ENCODE data around the gene WWOX. TPM values are rescaled to one million over a fixed set of nuclear protein-coding genes. Genes with fewer than 3 reads are reported as not detected.
A peak's percentile ranks its signal among the peaks of the same experiment; 100 is the strongest.

The WWOX gene
- total and polyA plus RNA-seq, 10 donors = 5.9 to 90.3 (median 26.4) TPM

DNA sequence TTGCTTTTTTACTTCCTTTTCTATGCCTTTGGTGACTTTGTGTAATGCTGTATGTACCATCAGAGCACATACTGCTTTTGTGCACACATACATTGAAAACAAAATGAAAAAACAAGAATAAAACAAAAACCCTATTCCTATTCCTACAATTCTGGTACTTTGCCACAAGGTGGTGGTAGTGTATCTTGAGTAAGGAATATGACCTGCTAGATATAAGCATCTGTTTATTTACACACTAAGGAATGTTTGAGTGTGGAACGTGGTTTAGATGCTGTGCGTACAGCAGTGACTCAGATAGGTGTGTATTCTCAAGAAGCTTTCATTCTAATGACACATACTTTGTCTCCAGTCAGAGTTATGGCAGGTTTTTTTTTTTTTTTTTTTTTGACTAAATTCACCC, 606.2 kb downstream of the WWOX start:
- H3K4me3 ChIP-seq = no peak overlapping the region
- no peak overlapping the region for H3K27ac ChIP-seq
- DNase-seq = no peak
- no peaks in the 10 kb centered on the region for H3K27me3 ChIP-seq (replicated peaks in 1 of 7)
- WGBS, 5 donors = 50 to 68% (median 67%) methylated on average over 2 of the region's 2 CpGs
- H3K9me3 ChIP-seq = peaks cover 0 to 13% (median 12%) of the 10 kb centered on the region in 8 donors
- TF ChIP-seq, protein P1, sequence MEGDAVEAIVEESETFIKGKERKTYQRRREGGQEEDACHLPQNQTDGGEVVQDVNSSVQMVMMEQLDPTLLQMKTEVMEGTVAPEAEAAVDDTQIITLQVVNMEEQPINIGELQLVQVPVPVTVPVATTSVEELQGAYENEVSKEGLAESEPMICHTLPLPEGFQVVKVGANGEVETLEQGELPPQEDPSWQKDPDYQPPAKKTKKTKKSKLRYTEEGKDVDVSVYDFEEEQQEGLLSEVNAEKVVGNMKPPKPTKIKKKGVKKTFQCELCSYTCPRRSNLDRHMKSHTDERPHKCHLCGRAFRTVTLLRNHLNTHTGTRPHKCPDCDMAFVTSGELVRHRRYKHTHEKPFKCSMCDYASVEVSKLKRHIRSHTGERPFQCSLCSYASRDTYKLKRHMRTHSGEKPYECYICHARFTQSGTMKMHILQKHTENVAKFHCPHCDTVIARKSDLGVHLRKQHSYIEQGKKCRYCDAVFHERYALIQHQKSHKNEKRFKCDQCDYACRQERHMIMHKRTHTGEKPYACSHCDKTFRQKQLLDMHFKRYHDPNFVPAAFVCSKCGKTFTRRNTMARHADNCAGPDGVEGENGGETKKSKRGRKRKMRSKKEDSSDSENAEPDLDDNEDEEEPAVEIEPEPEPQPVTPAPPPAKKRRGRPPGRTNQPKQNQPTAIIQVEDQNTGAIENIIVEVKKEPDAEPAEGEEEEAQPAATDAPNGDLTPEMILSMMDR (IDR thresholded peaks at IDR 0.05 in 8 of 11, conservative IDR thresholded peaks at IDR 0.05 in 3 of 11) = peak in 8 of 11 experiments; percentile 30 to 65 (median 56)
- no peak for TF ChIP-seq POLR2A (IDR thresholded peaks at IDR 0.05)
- H3K36me3 ChIP-seq = no peaks in the 10 kb centered on the region
- intact Hi-C loops (cut with DNase I; ENCODE audit: low total_unique reads) = no loop called here
- H3K4me1 ChIP-seq = no peaks in the 10 kb centered on the region

DNA sequence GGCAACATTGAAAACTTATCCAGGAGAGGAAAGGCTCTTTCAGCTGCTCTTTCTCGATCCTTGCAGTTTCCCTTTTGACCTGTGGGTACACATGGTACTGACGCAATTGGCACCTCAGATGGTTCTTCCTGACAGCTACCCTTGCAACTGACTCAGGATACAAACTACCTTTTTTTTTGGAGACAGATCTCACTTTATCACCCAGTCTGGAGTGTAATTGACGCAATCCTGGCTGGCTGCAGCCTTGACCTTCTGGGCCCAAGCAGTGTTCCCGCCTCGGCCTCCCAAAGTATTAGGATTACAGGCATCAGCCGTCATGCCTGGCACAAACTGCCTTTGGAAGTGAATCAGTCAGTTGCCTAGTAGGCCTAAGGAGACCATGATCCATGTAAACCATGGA, 607.2 kb downstream of the WWOX start:
- 70 to 94% (median 84%) methylated on average over 6 of the region's 6 CpGs for WGBS, 5 donors
- TF ChIP-seq POLR2AphosphoS5 (IDR thresholded peaks at IDR 0.05) (no peak), POLR2A (IDR thresholded peaks at IDR 0.05) (no peak)
- TF ChIP-seq, protein P1 (IDR thresholded peaks at IDR 0.05 in 8 of 11, conservative IDR thresholded peaks at IDR 0.05 in 3 of 11) = no peak

DNA sequence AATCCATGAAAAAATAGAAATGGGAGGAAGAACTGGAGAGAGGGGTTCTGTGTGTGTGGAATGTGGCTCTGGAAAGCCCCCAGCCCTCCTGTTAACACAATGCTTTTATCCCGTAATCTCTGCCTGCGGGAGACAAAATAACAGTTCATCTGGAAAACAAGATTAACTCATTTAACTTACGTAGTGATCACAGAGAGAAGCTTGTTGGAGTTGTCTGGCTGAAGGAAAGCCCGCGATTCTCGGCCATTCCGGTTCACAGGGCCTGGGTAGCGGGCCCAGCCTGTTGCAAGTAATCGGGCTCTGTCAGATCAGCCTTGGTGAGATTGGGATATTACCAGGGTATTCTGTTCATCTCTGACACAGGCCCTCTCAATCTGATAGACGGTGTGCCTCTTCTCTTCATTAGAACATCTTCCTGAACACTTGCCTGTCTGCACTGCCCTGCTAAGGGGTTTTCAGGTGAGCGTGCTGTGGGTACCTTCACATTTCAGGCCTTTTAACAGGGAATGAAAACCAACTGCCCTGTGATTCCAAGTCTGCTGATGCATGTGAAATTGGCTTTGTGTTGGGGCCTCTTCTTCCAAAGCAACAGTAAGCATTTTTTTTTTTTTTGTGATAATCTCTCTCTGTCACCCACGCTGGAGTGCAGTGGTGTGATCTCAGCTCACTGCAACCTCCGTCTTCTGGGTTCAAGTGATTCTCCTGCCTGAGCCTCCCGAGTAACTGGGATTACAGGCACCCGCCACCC, 609.9 kb downstream of the WWOX start:
- Histone ChIP-seq H3K9me3 (peaks cover 0 to 13% (median 12%) of the 10 kb centered on the region in 8 donors), H3K36me3 (no peaks in the 10 kb centered on the region), H3K27ac (no peak overlapping the region), H3K4me1 (no peaks in the 10 kb centered on the region), H3K4me3 (no peak overlapping the region), H3K27me3 (replicated peaks in 1 of 7) (no peaks in the 10 kb centered on the region)
- 92 to 96% (median 95%) methylated on average over 15 of the region's 15 CpGs for WGBS, 5 donors
- no peak for DNase-seq
- intact Hi-C loops (cut with DNase I; ENCODE audit: low total_unique reads) = no loop called here
- TF ChIP-seq, protein P1 (IDR thresholded peaks at IDR 0.05 in 8 of 11, conservative IDR thresholded peaks at IDR 0.05 in 3 of 11) = no peak
- no peak for TF ChIP-seq POLR2AphosphoS5 (IDR thresholded peaks at IDR 0.05)
- no peak for TF ChIP-seq POLR2A (IDR thresholded peaks at IDR 0.05)

More for the DNA sequence above, 607.2 kb downstream of the WWOX start:
- H3K27me3 ChIP-seq (replicated peaks in 1 of 7) = no peaks in the 10 kb centered on the region
- no peak for DNase-seq
- no peaks in the 10 kb centered on the region for H3K4me1 ChIP-seq
- intact Hi-C loops (cut with DNase I; ENCODE audit: low total_unique reads) = no loop called here
- no peaks in the 10 kb centered on the region for H3K36me3 ChIP-seq
- H3K27ac ChIP-seq = no peak overlapping the region
- H3K4me3 ChIP-seq = no peak overlapping the region
- peaks cover 0 to 13% (median 12%) of the 10 kb centered on the region in 8 donors for H3K9me3 ChIP-seq

DNA sequence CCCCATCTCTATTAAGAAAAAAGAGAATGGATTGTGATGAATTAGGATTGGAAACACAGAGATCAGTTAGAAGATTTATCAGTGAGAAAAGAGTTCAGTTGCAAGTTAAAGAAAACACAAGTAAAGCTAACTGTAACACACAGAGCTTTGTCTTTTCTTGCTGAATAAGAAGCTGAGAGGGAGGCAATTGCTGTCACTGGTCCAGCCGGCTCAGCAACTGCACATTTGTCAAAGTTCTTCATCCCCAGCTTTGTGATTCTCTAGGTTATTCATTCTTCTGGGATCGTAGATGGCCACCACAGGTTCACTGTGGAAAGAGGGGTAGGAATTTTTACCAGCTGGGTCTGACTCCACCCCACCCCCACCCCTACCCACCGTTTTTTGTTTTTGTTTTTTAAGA, 615.7 kb downstream of the WWOX start:
- no peak for TF ChIP-seq POLR2AphosphoS5 (IDR thresholded peaks at IDR 0.05)
- TF ChIP-seq POLR2A (IDR thresholded peaks at IDR 0.05) = no peak
- no peak overlapping the region for H3K4me3 ChIP-seq

More for the DNA sequence above, 615.7 kb downstream of the WWOX start:
- DNase-seq = no peak
- H3K27me3 ChIP-seq (replicated peaks in 1 of 7) = no peaks in the 10 kb centered on the region
- intact Hi-C loops (cut with DNase I; ENCODE audit: low total_unique reads) = no loop called here
- H3K9me3 ChIP-seq = no peaks in the 10 kb centered on the region
- no peak overlapping the region for H3K27ac ChIP-seq
- no peaks in the 10 kb centered on the region for H3K36me3 ChIP-seq
- no peaks in the 10 kb centered on the region for H3K4me1 ChIP-seq
- WGBS, 5 donors = 85 to 93% (median 87%) methylated on average over 3 of the region's 3 CpGs
